Astrocyte of the spinal cord (primary cell): ENCODE measurements around the gene NARS2.

Experiments
- DNase-seq: peaks from one replicate; pipeline ENCODE4 v3.0.0; 2011; ENCODE audit warnings: low read depth, low spot score
- H3K4me3 ChIP-seq: 2 replicates; pipeline ENCODE4 v1.5.1; 2011; ENCODE audit warnings: low read depth, mild to moderate bottlenecking, low read length, moderate library complexity
- in situ Hi-C: cut with HindIII; loops from 2 replicates; pipeline ENCODE4 v1.10.0; 2017; ENCODE audit warnings: low sequenced_read_pairs
- TF ChIP-seq, protein P1 (sequence below): IDR thresholded peaks from 2 replicates; pipeline ENCODE4 v1.5.1; 2012; ENCODE audit warnings: low read depth, mild to moderate bottlenecking, low read length, inconsistent platforms

Gene NARS2

DNA sequence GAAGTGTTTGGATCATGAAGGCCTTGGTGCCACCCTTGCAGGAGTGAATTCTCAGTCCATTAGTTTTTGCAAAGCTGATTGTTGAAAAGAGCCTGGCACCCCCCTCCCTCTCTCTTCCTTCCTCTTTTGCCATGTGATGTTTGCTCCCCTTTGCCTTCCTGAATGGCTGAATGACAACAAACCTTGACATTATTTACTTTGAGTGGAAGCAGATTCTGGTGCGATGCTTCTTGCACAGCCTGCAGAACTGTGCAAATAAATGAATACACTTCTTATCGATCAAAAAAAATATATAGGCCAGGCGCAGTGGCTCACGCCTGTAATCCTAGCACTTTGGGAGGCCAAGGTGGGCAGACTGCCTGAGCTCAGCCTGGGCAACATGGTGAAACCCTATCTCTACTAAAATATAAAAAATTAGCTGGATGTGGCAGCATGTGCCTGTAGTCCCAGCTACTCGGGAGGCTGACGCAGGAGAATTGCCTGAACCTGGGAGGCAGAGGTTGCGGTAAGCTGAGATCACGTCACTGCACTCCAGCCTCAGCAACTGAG is 2.0 kb upstream of the NARS2 start:
- TF ChIP-seq, protein P1, sequence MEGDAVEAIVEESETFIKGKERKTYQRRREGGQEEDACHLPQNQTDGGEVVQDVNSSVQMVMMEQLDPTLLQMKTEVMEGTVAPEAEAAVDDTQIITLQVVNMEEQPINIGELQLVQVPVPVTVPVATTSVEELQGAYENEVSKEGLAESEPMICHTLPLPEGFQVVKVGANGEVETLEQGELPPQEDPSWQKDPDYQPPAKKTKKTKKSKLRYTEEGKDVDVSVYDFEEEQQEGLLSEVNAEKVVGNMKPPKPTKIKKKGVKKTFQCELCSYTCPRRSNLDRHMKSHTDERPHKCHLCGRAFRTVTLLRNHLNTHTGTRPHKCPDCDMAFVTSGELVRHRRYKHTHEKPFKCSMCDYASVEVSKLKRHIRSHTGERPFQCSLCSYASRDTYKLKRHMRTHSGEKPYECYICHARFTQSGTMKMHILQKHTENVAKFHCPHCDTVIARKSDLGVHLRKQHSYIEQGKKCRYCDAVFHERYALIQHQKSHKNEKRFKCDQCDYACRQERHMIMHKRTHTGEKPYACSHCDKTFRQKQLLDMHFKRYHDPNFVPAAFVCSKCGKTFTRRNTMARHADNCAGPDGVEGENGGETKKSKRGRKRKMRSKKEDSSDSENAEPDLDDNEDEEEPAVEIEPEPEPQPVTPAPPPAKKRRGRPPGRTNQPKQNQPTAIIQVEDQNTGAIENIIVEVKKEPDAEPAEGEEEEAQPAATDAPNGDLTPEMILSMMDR = no peak
- no peak overlapping the region for H3K4me3 ChIP-seq
- in situ Hi-C loops = no loop called here
- no peak for DNase-seq

DNA sequence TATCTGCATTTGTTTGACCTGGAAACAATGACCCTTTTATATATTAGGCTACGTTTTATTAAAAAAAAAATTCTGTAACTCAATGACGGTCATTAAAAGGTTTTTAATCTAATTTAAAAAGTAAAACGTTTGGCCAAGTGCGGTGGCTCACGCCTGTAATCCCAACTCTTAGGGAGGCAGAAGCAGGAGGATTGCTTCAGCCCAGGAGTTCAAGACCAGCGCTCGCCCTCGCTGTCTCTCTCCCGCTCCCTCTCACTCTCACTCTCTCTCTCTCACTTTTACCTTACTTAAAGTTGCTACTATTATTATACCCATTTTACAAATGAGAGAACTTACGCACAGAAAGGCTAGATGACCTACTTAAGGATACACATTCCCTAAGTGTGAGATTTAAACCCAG is 814 bp upstream of the NARS2 start:
- no peak for DNase-seq
- peak overlapping the region; percentile 69 for H3K4me3 ChIP-seq
- TF ChIP-seq, protein P1 = no peak
- in situ Hi-C loops = no loop called here

DNA sequence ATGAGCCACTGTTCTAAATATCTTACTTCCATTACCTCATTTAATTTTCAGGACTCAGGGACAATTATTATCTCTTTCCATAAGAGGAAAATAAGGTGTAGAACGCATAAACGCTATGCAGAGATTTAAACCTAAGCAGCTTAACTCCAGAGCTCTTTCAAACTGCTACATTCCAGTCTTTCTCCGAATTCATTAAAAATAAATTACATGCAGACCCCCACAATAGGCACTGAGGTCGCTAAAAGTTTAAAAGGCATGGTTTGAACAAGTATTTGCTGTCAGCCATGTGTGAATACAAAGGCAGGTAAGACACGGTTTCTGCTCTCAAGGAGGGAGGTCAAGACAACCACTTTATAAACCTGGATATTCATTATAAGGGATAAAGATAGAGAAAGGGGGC is 983 bp downstream of the NARS2 start:
- DNase-seq = peak; percentile 14
- in situ Hi-C loops = no loop called here
- TF ChIP-seq, protein P1 = no peak
- peak overlapping the region; percentile 69 for H3K4me3 ChIP-seq

DNA sequence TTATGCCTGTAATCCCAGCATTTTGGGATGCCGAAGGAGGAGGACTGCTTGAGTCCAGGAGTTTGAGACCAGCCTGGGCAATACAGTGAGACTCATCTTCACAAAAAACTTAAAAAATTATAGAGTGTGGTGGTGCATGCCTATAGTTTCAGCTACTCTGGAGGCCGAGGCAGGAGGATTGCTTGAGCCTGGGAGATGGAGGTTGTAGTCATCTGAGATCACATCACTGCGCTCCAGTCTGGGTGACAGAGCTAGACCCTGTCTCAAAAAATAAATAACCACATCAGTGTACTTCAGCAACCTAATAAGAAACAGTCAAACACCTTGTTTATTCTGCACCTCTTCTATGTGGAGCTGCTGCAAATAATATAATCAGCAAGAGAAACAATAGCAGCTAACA is 1.4 kb downstream of the NARS2 start:
- TF ChIP-seq, protein P1 = no peak
- DNase-seq = no peak
- in situ Hi-C loops = no loop called here
- H3K4me3 ChIP-seq = no peak overlapping the region

DNA sequence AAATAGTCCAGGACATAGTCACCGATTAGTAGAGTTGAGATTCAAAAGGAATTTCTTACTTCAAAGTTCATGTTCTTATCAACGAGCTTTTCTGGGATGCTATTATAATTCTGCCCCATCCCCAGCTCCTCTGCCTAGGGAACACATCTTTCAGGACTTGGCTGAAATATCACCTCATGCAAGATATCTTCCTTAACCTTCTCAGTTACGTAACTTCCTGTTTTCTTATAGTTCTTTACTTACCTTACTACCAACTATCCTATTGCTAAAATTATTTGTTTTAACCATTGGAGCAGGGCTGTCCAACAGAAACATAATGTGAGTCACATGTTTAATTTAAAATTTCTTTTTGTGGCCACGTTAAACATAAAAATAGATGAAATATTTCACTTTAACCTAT is 2.3 kb downstream of the NARS2 start:
- TF ChIP-seq, protein P1 = no peak
- H3K4me3 ChIP-seq = no peak overlapping the region
- DNase-seq = no peak
- in situ Hi-C loops = no loop called here

DNA sequence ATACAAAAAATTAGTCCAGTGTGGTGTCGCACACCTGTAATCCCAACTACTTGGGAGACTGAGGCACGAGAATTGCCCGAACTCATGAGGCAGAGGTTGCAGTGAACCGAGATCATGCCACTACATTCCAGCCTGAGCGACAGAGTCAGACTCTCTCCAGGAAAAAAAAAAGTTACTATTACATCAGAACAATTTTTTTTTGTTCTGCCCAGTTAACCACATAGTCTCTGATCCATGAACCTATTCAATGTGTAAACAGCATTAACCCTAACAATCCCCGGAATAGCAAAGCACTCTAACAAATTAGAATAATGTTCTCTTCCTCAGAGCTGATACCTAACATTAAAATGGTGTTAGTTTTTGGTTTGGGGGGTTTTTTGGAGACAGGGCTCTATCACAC is 4.6 kb downstream of the NARS2 start:
- DNase-seq = no peak
- in situ Hi-C loops = no loop called here
- H3K4me3 ChIP-seq = no peak overlapping the region
- TF ChIP-seq, protein P1 = no peak

DNA sequence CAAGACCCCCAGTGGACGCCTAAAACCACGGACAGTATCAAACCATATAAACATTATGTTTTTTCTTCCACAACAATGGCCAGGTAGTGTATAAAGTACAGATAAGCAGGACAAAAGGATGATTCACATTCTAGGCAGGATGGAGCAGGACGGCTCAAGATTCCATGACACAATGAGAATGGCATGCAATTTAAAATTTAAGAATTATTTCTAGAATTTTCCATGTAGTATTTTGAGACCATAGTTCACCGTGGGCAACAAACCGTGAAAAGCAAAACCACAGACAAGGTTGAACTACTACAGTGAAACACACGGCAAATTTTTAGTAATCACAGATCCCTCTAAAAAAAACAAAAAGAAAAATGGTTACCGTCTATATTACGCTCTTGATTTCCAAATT is 7.5 kb downstream of the NARS2 start:
- in situ Hi-C loops = no loop called here
- peak; percentile 65 for DNase-seq
- H3K4me3 ChIP-seq = no peak overlapping the region
- TF ChIP-seq, protein P1 = no peak
